ENCODE measurements around the gene RNF8. TPM values are rescaled to one million over a fixed set of nuclear protein-coding genes. Genes with fewer than 3 reads are reported as not detected.
A peak's percentile ranks its signal among the peaks of the same experiment; 100 is the strongest.

The RNF8 gene
- total and polyA plus RNA-seq, 9 of the 15 experiments (the other 6 are each of a cell fraction or from before 2014, with no cell fraction given), result 10.6 to 47.0 (median 37.5) TPM

- TF ChIP-seq CTCFL (IDR thresholded peaks at IDR 0.05; ENCODE audit: borderline replicate concordance, insufficient read depth, low read depth, low read length, poor library complexity, severe bottlenecking) (peak; percentile 92), E2F6 (IDR thresholded peaks at IDR 0.05; ENCODE audit: borderline replicate concordance in 1 of 2, extremely low read depth in 1 of 2, insufficient read depth in 1 of 2, insufficient read length in 1 of 2, low read depth in 1 of 2, low read length in 1 of 2, poor library complexity in 1 of 2, severe bottlenecking in 1 of 2) (peak in 1 of 2 experiments; percentile 28), POLR2A (conservative IDR thresholded peaks at IDR 0.05) (no peak), CXXC5 (CRISPR knock-in tag; IDR thresholded peaks at IDR 0.05) (peak; percentile 98), COPS2 (conservative IDR thresholded peaks at IDR 0.05) (no peak), POLR2H (tag; IDR thresholded peaks at IDR 0.05; ENCODE audit: low read depth) (no peak), ZBTB26 (CRISPR knock-in tag; IDR thresholded peaks at IDR 0.05) (no peak), BRD9 (IDR thresholded peaks at IDR 0.05; ENCODE audit: low read depth, partially characterized antibody) (peak; percentile 87), CBFA2T3 (IDR thresholded peaks at IDR 0.05) (peak; percentile 98), BCLAF1 (IDR thresholded peaks at IDR 0.05; ENCODE audit: borderline replicate concordance in 1 of 2, control insufficient read depth in 1 of 2, low read depth in 2 of 2, low read length in 1 of 2) (no peak), ZNF232 (CRISPR knock-in tag; IDR thresholded peaks at IDR 0.05) (no peak), MAX (CRISPR knock-in tag; IDR thresholded peaks at IDR 0.05) (peak; percentile 76), MCM3 (IDR thresholded peaks at IDR 0.05) (no peak), TEAD4 (IDR thresholded peaks at IDR 0.05; ENCODE audit: low read length) (peak; percentile 98), TEAD4 (CRISPR knock-in tag; IDR thresholded peaks at IDR 0.05; ENCODE audit: borderline replicate concordance) (no peak), STAT5A (IDR thresholded peaks at IDR 0.05; ENCODE audit: borderline replicate concordance, low read length) (peak; percentile 93), ZNF408 (CRISPR knock-in tag; IDR thresholded peaks at IDR 0.05; ENCODE audit: low read depth) (no peak), USF1 (CRISPR knock-in tag; IDR thresholded peaks at IDR 0.05) (peak; percentile 91), CGGBP1 (CRISPR knock-in tag; IDR thresholded peaks at IDR 0.05) (no peak)
Measured at GRCh38 chr6:37314487-37315156, 39.2 kb upstream of the RNF8 start (continued).
